ENCODE results near the gene SMYD3. TPM values are rescaled to one million over a fixed set of nuclear protein-coding genes. Genes with fewer than 3 reads are reported as not detected.

Gene SMYD3
- total RNA-seq, 1 experiment from 2014 or later = 17.4 TPM

- BruUV-seq (replicated peaks) = no TSS peak
- no peaks in the 10 kb centered on the region for H3K36me3 ChIP-seq (ENCODE audit: control insufficient read depth, insufficient read depth, low read length)
- POLR2A ChIA-PET = no interaction called here
- no peaks in the 10 kb centered on the region for H3K27me3 ChIP-seq (ENCODE audit: control insufficient read depth, insufficient read depth, low read length)
- CTCF ChIA-PET = no interaction called here
- H3K4me1 ChIP-seq (ENCODE audit: control insufficient read depth, insufficient read depth, low read length) = no peaks in the 10 kb centered on the region
- no peak for ATAC-seq
- TF ChIP-seq SIN3A (IDR thresholded peaks at IDR 0.05; ENCODE audit: borderline replicate concordance, insufficient read depth, low read depth, low read length) (no peak), REST (IDR thresholded peaks at IDR 0.05; ENCODE audit: insufficient read depth in 1 of 2, low read depth in 2 of 2, low read length in 1 of 2) (no peak), TCF7L2 (IDR thresholded peaks at IDR 0.05; ENCODE audit: low read depth, low read length) (no peak), POLR2AphosphoS5 (IDR thresholded peaks at IDR 0.05; ENCODE audit: low read depth, low read length) (no peak), CTCF (IDR thresholded peaks at IDR 0.05) (no peak)
- H3K27ac ChIP-seq (ENCODE audit: low read length) = no peak overlapping the region
- no peak overlapping the region for H3K4me3 ChIP-seq (ENCODE audit: low read depth in 2 of 2, low read length in 2 of 2)
- no peaks in the 10 kb centered on the region for H3K9me3 ChIP-seq (ENCODE audit: control insufficient read depth, insufficient read depth, low read depth, low read length)
- in situ Hi-C loops (cut with HindIII; ENCODE audit: low pct_unique_long_range_greater_than_20kb, low sequenced_read_pairs) (no loop called here), intact Hi-C loops (cut with micrococcal nuclease; ENCODE audit: unreplicated experiment) (no loop called here)
- DNase-seq (ENCODE audit: low read depth, low spot score) = no peak
Measured at GRCh38 chr1:246488674-246489073, 18.4 kb downstream of the SMYD3 start.

GRCh38 chr1:246483569-246483933 is 23.5 kb downstream of the SMYD3 start:
- no peak overlapping the region for H3K27ac ChIP-seq (ENCODE audit: low read length)
- intact Hi-C loops (cut with micrococcal nuclease; ENCODE audit: unreplicated experiment) = no loop called here
- in situ Hi-C loops (cut with HindIII; ENCODE audit: low pct_unique_long_range_greater_than_20kb, low sequenced_read_pairs) = no loop called here
- DNase-seq (ENCODE audit: low read depth, low spot score) (no peak), ATAC-seq (no peak)
- no peaks in the 10 kb centered on the region for H3K9me3 ChIP-seq (ENCODE audit: control insufficient read depth, insufficient read depth, low read depth, low read length)
- no peaks in the 10 kb centered on the region for H3K36me3 ChIP-seq (ENCODE audit: control insufficient read depth, insufficient read depth, low read length)
- no peak overlapping the region for H3K4me3 ChIP-seq (ENCODE audit: low read depth in 2 of 2, low read length in 2 of 2)
- H3K4me1 ChIP-seq (ENCODE audit: control insufficient read depth, insufficient read depth, low read length) = no peaks in the 10 kb centered on the region
- CTCF ChIA-PET = no interaction called here
- TF ChIP-seq REST (IDR thresholded peaks at IDR 0.05; ENCODE audit: insufficient read depth in 1 of 2, low read depth in 2 of 2, low read length in 1 of 2) (no peak), POLR2AphosphoS5 (IDR thresholded peaks at IDR 0.05; ENCODE audit: low read depth, low read length) (no peak), CTCF (IDR thresholded peaks at IDR 0.05) (no peak), SIN3A (IDR thresholded peaks at IDR 0.05; ENCODE audit: borderline replicate concordance, insufficient read depth, low read depth, low read length) (no peak), TCF7L2 (IDR thresholded peaks at IDR 0.05; ENCODE audit: low read depth, low read length) (no peak)
- H3K27me3 ChIP-seq (ENCODE audit: control insufficient read depth, insufficient read depth, low read length) = no peaks in the 10 kb centered on the region
- POLR2A ChIA-PET = no interaction called here
- no TSS peak for BruUV-seq (replicated peaks)

Data from Panc1 (cell line).